ENCODE results near the gene ADD3. TPM values are rescaled to one million over a fixed set of nuclear protein-coding genes. Genes with fewer than 3 reads are reported as not detected.

ADD3 gene
- total and polyA plus RNA-seq, 2 experiments from 2014 or later: 96.9 to 114 TPM

GRCh38 chr10:110160522-110160921, 152.7 kb downstream of the ADD3 start:
- Histone ChIP-seq H3K27me3 (no peaks in the 10 kb centered on the region), H3K9me3 (ENCODE audit: low read depth) (no peaks in the 10 kb centered on the region), H3K4me3 (no peak overlapping the region)

GRCh38 chr10:110162741-110163145, 155.0 kb downstream of the ADD3 start:
- Histone ChIP-seq H3K4me3 (no peak overlapping the region), H3K27me3 (no peaks in the 10 kb centered on the region), H3K36me3 (no peaks in the 10 kb centered on the region), H3K4me1 (ENCODE audit: low read depth) (peaks cover 3% of the 10 kb centered on the region), H3K9me3 (ENCODE audit: low read depth) (no peaks in the 10 kb centered on the region), H3K27ac (no peak overlapping the region)
- no peak for TF ChIP-seq CTCF (IDR thresholded peaks at IDR 0.05; ENCODE audit: low read depth, low read length)
- DNase-seq (ENCODE audit: low read depth in 1 of 2, low spot score in 1 of 2): no peak

More at GRCh38 chr10:110160522-110160921, 152.7 kb downstream of the ADD3 start:
- TF ChIP-seq CTCF (IDR thresholded peaks at IDR 0.05; ENCODE audit: low read depth, low read length): no peak
- Histone ChIP-seq H3K36me3 (no peaks in the 10 kb centered on the region), H3K27ac (no peak overlapping the region), H3K4me1 (ENCODE audit: low read depth) (peaks cover 3% of the 10 kb centered on the region)
- DNase-seq (ENCODE audit: low read depth in 1 of 2, low spot score in 1 of 2): no peak

- Histone ChIP-seq H3K27me3 (no peaks in the 10 kb centered on the region), H3K9me3 (ENCODE audit: low read depth) (no peaks in the 10 kb centered on the region), H3K36me3 (no peaks in the 10 kb centered on the region), H3K27ac (no peak overlapping the region), H3K4me3 (no peak overlapping the region), H3K4me1 (ENCODE audit: low read depth) (peaks cover 6% of the 10 kb centered on the region)
- TF ChIP-seq CTCF (IDR thresholded peaks at IDR 0.05; ENCODE audit: low read depth, low read length): no peak
- no peak for DNase-seq (ENCODE audit: low read depth in 1 of 2, low spot score in 1 of 2)
Measured at GRCh38 chr10:110163192-110163773, 155.5 kb downstream of the ADD3 start.

- H3K27ac ChIP-seq: no peak overlapping the region
- H3K36me3 ChIP-seq: no peaks in the 10 kb centered on the region
- H3K4me1 ChIP-seq (ENCODE audit: low read depth): peaks cover 12% of the 10 kb centered on the region
- TF ChIP-seq CTCF (IDR thresholded peaks at IDR 0.05; ENCODE audit: low read depth, low read length): no peak
- no peaks in the 10 kb centered on the region for H3K9me3 ChIP-seq (ENCODE audit: low read depth)
- DNase-seq (ENCODE audit: low read depth in 1 of 2, low spot score in 1 of 2): no peak
- no peak overlapping the region for H3K4me3 ChIP-seq
- H3K27me3 ChIP-seq: no peaks in the 10 kb centered on the region
Measured at GRCh38 chr10:110163841-110164240, 156.1 kb downstream of the ADD3 start.

- Histone ChIP-seq H3K4me3 (no peak overlapping the region), H3K36me3 (no peaks in the 10 kb centered on the region), H3K27me3 (no peaks in the 10 kb centered on the region), H3K4me1 (ENCODE audit: low read depth) (peaks cover 25% of the 10 kb centered on the region), H3K9me3 (ENCODE audit: low read depth) (no peaks in the 10 kb centered on the region), H3K27ac (no peak overlapping the region)
- DNase-seq (ENCODE audit: low read depth in 1 of 2, low spot score in 1 of 2): no peak
- no peak for TF ChIP-seq CTCF (IDR thresholded peaks at IDR 0.05; ENCODE audit: low read depth, low read length)
Measured at GRCh38 chr10:110165239-110165638, 157.5 kb downstream of the ADD3 start.

All from cardiac muscle cell (in vitro differentiated cells and primary cell).